ENCODE results near the gene NFX1. TPM values are rescaled to one million over a fixed set of nuclear protein-coding genes. Genes with fewer than 3 reads are reported as not detected.

The NFX1 gene
- total and polyA plus RNA-seq, 4 experiments from 2014 or later = 21.2 to 64.7 (median 54.3) TPM

GRCh38 chr9:33407061-33407460 lies 116.7 kb downstream of the NFX1 start:
- intact Hi-C loops (cut with micrococcal nuclease) = no loop called here
- no peaks in the 10 kb centered on the region for H3K9me3 Mint-ChIP-seq
- no peaks in the 10 kb centered on the region for H3K27me3 Mint-ChIP-seq
- H3K36me3 Mint-ChIP-seq = no peaks in the 10 kb centered on the region
- H3K27ac Mint-ChIP-seq = peak overlapping the region in 3 of 7 donors; percentile 42 to 57 (median 42)
- DNase-seq = no peak
- H3K4me1 Mint-ChIP-seq = peaks cover 6 to 17% (median 13%) of the 10 kb centered on the region in 4 donors
- ChIA-PET POLR2A (ENCODE audit: partially characterized antibody) (interaction anchor here (1.0 to 1.1 kb wide), 2 partner anchors 9 to 57 kb away, joined by 3 to 4 read pairs; no protein-coding TSS in a partner anchor), CTCF (ENCODE audit: partially characterized antibody) (interaction anchor here (1.0 to 2.1 kb wide), 5 partner anchors 9 to 59 kb away, joined by 3 to 19 read pairs (median 5); partner anchors contain the start of gene AQP3)
- H3K4me3 Mint-ChIP-seq = no peak overlapping the region
- Histone ChIP-seq H3K36me3 (ENCODE audit: insufficient read depth, low read length) (no peaks in the 10 kb centered on the region), H3K9me3 (ENCODE audit: control insufficient read depth in 1 of 2, low read length in 2 of 2) (no peaks in the 10 kb centered on the region), H3K27me3 (ENCODE audit: insufficient read depth, low read length) (no peaks in the 10 kb centered on the region), H3K27ac (ENCODE audit: low read depth, low read length) (no peak overlapping the region), H3K4me1 (ENCODE audit: insufficient read depth, low read length) (peaks cover 10% of the 10 kb centered on the region), H3K4me3 (ENCODE audit: low read length in 2 of 2) (no peak overlapping the region)

GRCh38 chr9:33408087-33408486 lies 117.8 kb downstream of the NFX1 start:
- H3K36me3 ChIP-seq (ENCODE audit: insufficient read depth, low read length) = no peaks in the 10 kb centered on the region
- Mint-ChIP-seq H3K4me1 (peaks cover 6 to 19% (median 13%) of the 10 kb centered on the region in 4 donors), H3K9me3 (no peaks in the 10 kb centered on the region), H3K27me3 (no peaks in the 10 kb centered on the region), H3K4me3 (no peak overlapping the region), H3K27ac (peak overlapping the region in 2 of 7 donors; percentile 19 to 47), H3K36me3 (no peaks in the 10 kb centered on the region)
- no peak for DNase-seq
- H3K27me3 ChIP-seq (ENCODE audit: insufficient read depth, low read length) = no peaks in the 10 kb centered on the region
- no peak overlapping the region for H3K27ac ChIP-seq (ENCODE audit: low read depth, low read length)
- no peaks in the 10 kb centered on the region for H3K9me3 ChIP-seq (ENCODE audit: control insufficient read depth in 1 of 2, low read length in 2 of 2)
- H3K4me3 ChIP-seq (ENCODE audit: low read length in 2 of 2) = no peak overlapping the region
- peaks cover 10% of the 10 kb centered on the region for H3K4me1 ChIP-seq (ENCODE audit: insufficient read depth, low read length)
- intact Hi-C loops (cut with micrococcal nuclease) = no loop called here
- POLR2A ChIA-PET (ENCODE audit: partially characterized antibody) = no interaction called here
- CTCF ChIA-PET (ENCODE audit: partially characterized antibody) = interaction anchor here (1.0 to 2.1 kb wide), 4 partner anchors 39 to 58 kb away, joined by 3 to 19 read pairs (median 6); partner anchors contain the start of gene AQP3

- H3K4me1 ChIP-seq (ENCODE audit: insufficient read depth, low read length) = peaks cover 50% of the 10 kb centered on the region
- peaks cover 38 to 54% (median 47%) of the 10 kb centered on the region in 4 donors for H3K4me1 Mint-ChIP-seq
- no peak for DNase-seq
These were observed 124.0 kb downstream of the NFX1 start for GRCh38 chr9:33414268-33414667.

GRCh38 chr9:33414889-33415500 lies 124.7 kb downstream of the NFX1 start:
- Histone ChIP-seq H3K4me1 (ENCODE audit: insufficient read depth, low read length) (peaks cover 52% of the 10 kb centered on the region), H3K9me3 (ENCODE audit: control insufficient read depth in 1 of 2, low read length in 2 of 2) (no peaks in the 10 kb centered on the region)
- intact Hi-C loops (cut with micrococcal nuclease) = loop anchor here (1.0 to 5.0 kb wide), 8 partner anchors 12 to 402 kb away; partner anchors contain the start of genes NFX1, NOL6 and UBE2R2

More at GRCh38 chr9:33414268-33414667, 124.0 kb downstream of the NFX1 start:
- Mint-ChIP-seq H3K9me3 (no peaks in the 10 kb centered on the region), H3K27ac (peak overlapping the region; percentile 92 to 99 (median 98)), H3K27me3 (no peaks in the 10 kb centered on the region), H3K4me3 (peak overlapping the region in 7 of 8 donors; percentile 15 to 53 (median 41)), H3K36me3 (no peaks in the 10 kb centered on the region)
- Histone ChIP-seq H3K27ac (ENCODE audit: low read depth, low read length) (peak overlapping the region; percentile 65), H3K36me3 (ENCODE audit: insufficient read depth, low read length) (no peaks in the 10 kb centered on the region), H3K27me3 (ENCODE audit: insufficient read depth, low read length) (no peaks in the 10 kb centered on the region), H3K4me3 (ENCODE audit: low read length in 2 of 2) (no peak overlapping the region), H3K9me3 (ENCODE audit: control insufficient read depth in 1 of 2, low read length in 2 of 2) (no peaks in the 10 kb centered on the region)
- CTCF ChIA-PET (ENCODE audit: partially characterized antibody) = interaction anchor here (0.8 to 12.5 kb wide), 12 partner anchors 8 to 61 kb away, joined by 3 to 345 read pairs (median 24); partner anchors contain the start of genes AQP3, AQP7 and NOL6
- intact Hi-C loops (cut with micrococcal nuclease) = loop anchor here (2.0 kb wide), 1 partner anchor 123 kb away; the partner anchor contains the start of gene NFX1
- POLR2A ChIA-PET (ENCODE audit: partially characterized antibody) = interaction anchor here (0.8 to 6.7 kb wide), 9 partner anchors 10 to 124 kb away, joined by 3 to 219 read pairs (median 58); partner anchors contain the start of genes AQP3, NFX1 and NOL6

GRCh38 chr9:33415501-33416038 lies 125.3 kb downstream of the NFX1 start:
- ChIA-PET POLR2A (ENCODE audit: partially characterized antibody) (interaction anchor here (0.6 to 6.7 kb wide), 13 partner anchors 9 to 125 kb away, joined by 3 to 219 read pairs (median 32); partner anchors contain the start of genes AQP3, NFX1 and NOL6), CTCF (ENCODE audit: partially characterized antibody) (interaction anchor here (0.7 to 12.5 kb wide), 18 partner anchors 9 to 126 kb away, joined by 3 to 345 read pairs (median 8); partner anchors contain the start of genes AQP3, AQP7, NFX1 and NOL6)
- Mint-ChIP-seq H3K27ac (peak overlapping the region; percentile 92 to 99 (median 98)), H3K36me3 (no peaks in the 10 kb centered on the region), H3K9me3 (peaks cover 0 to 2% (median 0%) of the 10 kb centered on the region in 8 donors), H3K4me1 (peaks cover 38 to 65% (median 57%) of the 10 kb centered on the region in 4 donors), H3K4me3 (peak overlapping the region; percentile 71 to 92 (median 86)), H3K27me3 (no peaks in the 10 kb centered on the region)
- intact Hi-C loops (cut with micrococcal nuclease) = loop anchor here (1.0 to 5.0 kb wide), 8 partner anchors 12 to 402 kb away; partner anchors contain the start of genes NFX1, NOL6 and UBE2R2
- H3K27me3 ChIP-seq (ENCODE audit: insufficient read depth, low read length) = no peaks in the 10 kb centered on the region
- H3K27ac ChIP-seq (ENCODE audit: low read depth, low read length) = peak overlapping the region; percentile 65
- no peaks in the 10 kb centered on the region for H3K9me3 ChIP-seq (ENCODE audit: control insufficient read depth in 1 of 2, low read length in 2 of 2)
- H3K4me3 ChIP-seq (ENCODE audit: low read length in 2 of 2) = peak overlapping the region; percentile 31 to 50
- H3K4me1 ChIP-seq (ENCODE audit: insufficient read depth, low read length) = peaks cover 54% of the 10 kb centered on the region
- no peaks in the 10 kb centered on the region for H3K36me3 ChIP-seq (ENCODE audit: insufficient read depth, low read length)
- DNase-seq = peak; percentile 97 to 98 (median 97)

More at GRCh38 chr9:33414889-33415500, 124.7 kb downstream of the NFX1 start:
- no peaks in the 10 kb centered on the region for H3K27me3 ChIP-seq (ENCODE audit: insufficient read depth, low read length)
- no peaks in the 10 kb centered on the region for H3K36me3 ChIP-seq (ENCODE audit: insufficient read depth, low read length)
- Mint-ChIP-seq H3K27ac (peak overlapping the region; percentile 92 to 99 (median 98)), H3K4me1 (peaks cover 38 to 60% (median 52%) of the 10 kb centered on the region in 4 donors), H3K36me3 (no peaks in the 10 kb centered on the region), H3K9me3 (no peaks in the 10 kb centered on the region), H3K4me3 (peak overlapping the region; percentile 71 to 92 (median 86)), H3K27me3 (no peaks in the 10 kb centered on the region)
- peak overlapping the region; percentile 65 for H3K27ac ChIP-seq (ENCODE audit: low read depth, low read length)
- no peak overlapping the region for H3K4me3 ChIP-seq (ENCODE audit: low read length in 2 of 2)
- POLR2A ChIA-PET (ENCODE audit: partially characterized antibody) = interaction anchor here (0.8 to 6.7 kb wide), 12 partner anchors 11 to 125 kb away, joined by 3 to 219 read pairs (median 34); partner anchors contain the start of genes AQP3, NFX1 and NOL6
- CTCF ChIA-PET (ENCODE audit: partially characterized antibody) = interaction anchor here (1.3 to 12.5 kb wide), 13 partner anchors 12 to 58 kb away, joined by 3 to 345 read pairs (median 12); partner anchors contain the start of genes AQP3, AQP7 and NOL6
- peak in 1 of 5 donors; percentile 9 for DNase-seq

- Histone ChIP-seq H3K4me1 (ENCODE audit: insufficient read depth, low read length) (peaks cover 54% of the 10 kb centered on the region), H3K9me3 (ENCODE audit: control insufficient read depth in 1 of 2, low read length in 2 of 2) (no peaks in the 10 kb centered on the region), H3K4me3 (ENCODE audit: low read length in 2 of 2) (peak overlapping the region in 1 of 2 donors; percentile 50), H3K36me3 (ENCODE audit: insufficient read depth, low read length) (no peaks in the 10 kb centered on the region), H3K27ac (ENCODE audit: low read depth, low read length) (peak overlapping the region; percentile 65), H3K27me3 (ENCODE audit: insufficient read depth, low read length) (no peaks in the 10 kb centered on the region)
- Mint-ChIP-seq H3K27ac (peak overlapping the region; percentile 92 to 99 (median 98)), H3K9me3 (peaks cover 0 to 2% (median 0%) of the 10 kb centered on the region in 8 donors), H3K4me1 (peaks cover 36 to 66% (median 57%) of the 10 kb centered on the region in 4 donors), H3K4me3 (peak overlapping the region; percentile 62 to 92 (median 85)), H3K36me3 (no peaks in the 10 kb centered on the region), H3K27me3 (no peaks in the 10 kb centered on the region)
- DNase-seq = peak; percentile 44 to 73 (median 53)
- intact Hi-C loops (cut with micrococcal nuclease) = loop anchor here (5.0 kb wide), 1 partner anchor 400 kb away; the partner anchor contains the start of gene UBE2R2
- POLR2A ChIA-PET (ENCODE audit: partially characterized antibody) = interaction anchor here (0.8 to 6.7 kb wide), 9 partner anchors 16 to 127 kb away, joined by 3 to 219 read pairs (median 58); partner anchors contain the start of genes AQP3, NFX1 and NOL6
- CTCF ChIA-PET (ENCODE audit: partially characterized antibody) = interaction anchor here (1.1 to 12.5 kb wide), 9 partner anchors 14 to 207 kb away, joined by 3 to 345 read pairs (median 37); partner anchors contain the start of genes AQP3, AQP7, NFX1 and NOL6
These were observed 126.7 kb downstream of the NFX1 start for GRCh38 chr9:33416996-33417395.

All from CD4-positive, alpha-beta memory T cell (primary cell).